Activated T-cell treated with anti-CD3 and anti-CD28 coated beads, Interleukin-2, amount 50 U/mL, for 72 hours (primary cell): ENCODE measurements around the gene GCK. TPM values are rescaled to one million over a fixed set of nuclear protein-coding genes. Genes with fewer than 3 reads are reported as not detected.

Source experiments
- ATAC-seq, 2 donors: fragments of 150-1000 bp; cut with Tn5 transposase; replicated peaks in 1 of 2; 2 replicates each; pipeline ENCODE4 v1.10.0; 2021; ENCODE audit warnings: moderate library complexity in 2 of 2, mild to moderate bottlenecking in 1 of 2
- DNase-seq, 2 donors: peaks; one replicate each; pipeline ENCODE4 v3.0.0; 2021 to 2022; ENCODE audit warnings: mixed read lengths in 1 of 2
- H3K27ac Mint-ChIP-seq: one replicate; pipeline ENCODE4 v1.8.0; 2022; ENCODE audit warnings: mild to moderate bottlenecking, moderate library complexity, mixed read lengths
- H3K27me3 Mint-ChIP-seq: one replicate; pipeline ENCODE4 v1.8.0; 2022; ENCODE audit warnings: low read depth, mixed read lengths
- H3K36me3 Mint-ChIP-seq, 2 donors: one replicate each; pipeline ENCODE4 v1.8.0; 2022; ENCODE audit warnings: mixed read lengths in 2 of 2, mild to moderate bottlenecking in 1 of 2; ENCODE audit not compliant: insufficient read depth in 2 of 2
- H3K4me1 Mint-ChIP-seq: one replicate; pipeline ENCODE4 v1.8.0; 2022; ENCODE audit warnings: low read depth, mixed read lengths
- H3K4me3 Mint-ChIP-seq, 2 donors: one replicate each; pipeline ENCODE4 v1.8.0; 2022; ENCODE audit warnings: mild to moderate bottlenecking in 2 of 2, mixed read lengths in 2 of 2, moderate library complexity in 2 of 2
- H3K9me3 Mint-ChIP-seq, 2 donors: one replicate each; pipeline ENCODE4 v1.8.0; 2022; ENCODE audit warnings: mixed read lengths in 2 of 2
- total RNA-seq, 2 donors: library from RNA; stranded (reverse); gene quantifications; one replicate each; pipeline ENCODE4 v1.2.3, GENCODE V29; 2022

Gene GCK
- 1 to 10 TPM in 1 of 2 donors, under 1 TPM in 1; 0.67 to 1.3 TPM for total RNA-seq

GRCh38 chr7:44189286-44189992, at the start of gene GCK:
Gene GCK, minus strand, starts transcription at chr7:44189439. Its CDS starts 486 bp downstream, at chr7:44188953.
- Mint-ChIP-seq H3K27me3 (peaks cover 8% of the 10 kb centered on the region), H3K27ac (no peak within 1 kb of the TSS), H3K36me3 (no peaks in the 10 kb centered on the region), H3K9me3 (no peaks in the 10 kb centered on the region), H3K4me3 (no peak within 1 kb of the TSS), H3K4me1 (peaks cover 9% of the 10 kb centered on the region)
- ATAC-seq, result no peak
- DNase-seq, result no peak

- no peaks in the 10 kb centered on the region for H3K4me1 Mint-ChIP-seq
- no peak overlapping the region for H3K27ac Mint-ChIP-seq
- H3K36me3 Mint-ChIP-seq, result no peaks in the 10 kb centered on the region
- no peaks in the 10 kb centered on the region for H3K27me3 Mint-ChIP-seq
- ATAC-seq (no peak), DNase-seq (no peak)
- no peaks in the 10 kb centered on the region for H3K9me3 Mint-ChIP-seq
- no peak overlapping the region for H3K4me3 Mint-ChIP-seq
These were observed 49.0 kb upstream of the GCK start for GRCh38 chr7:44238116-44238695.

GRCh38 chr7:44237696-44238095, 48.5 kb upstream of the GCK start:
- H3K27me3 Mint-ChIP-seq, result no peaks in the 10 kb centered on the region
- no peaks in the 10 kb centered on the region for H3K9me3 Mint-ChIP-seq
- no peaks in the 10 kb centered on the region for H3K4me1 Mint-ChIP-seq
- H3K4me3 Mint-ChIP-seq, result no peak overlapping the region
- DNase-seq, result no peak
- ATAC-seq, result no peak
- no peak overlapping the region for H3K27ac Mint-ChIP-seq
- H3K36me3 Mint-ChIP-seq, result no peaks in the 10 kb centered on the region

- Mint-ChIP-seq H3K27ac (no peak overlapping the region), H3K4me1 (no peaks in the 10 kb centered on the region), H3K36me3 (no peaks in the 10 kb centered on the region), H3K9me3 (no peaks in the 10 kb centered on the region), H3K27me3 (no peaks in the 10 kb centered on the region), H3K4me3 (no peak overlapping the region)
- DNase-seq, result no peak
- no peak for ATAC-seq
These were observed 47.1 kb upstream of the GCK start for GRCh38 chr7:44236333-44236728.

- Mint-ChIP-seq H3K36me3 (no peaks in the 10 kb centered on the region), H3K9me3 (no peaks in the 10 kb centered on the region), H3K27ac (no peak overlapping the region)
These were observed 46.5 kb upstream of the GCK start for GRCh38 chr7:44235582-44236332.

GRCh38 chr7:44235066-44235465, 45.8 kb upstream of the GCK start:
- Mint-ChIP-seq H3K27me3 (no peaks in the 10 kb centered on the region), H3K27ac (no peak overlapping the region), H3K4me3 (no peak overlapping the region), H3K36me3 (no peaks in the 10 kb centered on the region), H3K9me3 (no peaks in the 10 kb centered on the region), H3K4me1 (no peaks in the 10 kb centered on the region)
- no peak for DNase-seq
- ATAC-seq, result no peak

More at GRCh38 chr7:44235582-44236332, 46.5 kb upstream of the GCK start:
- DNase-seq, result no peak
- no peak for ATAC-seq
- Mint-ChIP-seq H3K4me1 (no peaks in the 10 kb centered on the region), H3K27me3 (no peaks in the 10 kb centered on the region), H3K4me3 (no peak overlapping the region)

- DNase-seq, result no peak
- Mint-ChIP-seq H3K27me3 (no peaks in the 10 kb centered on the region), H3K27ac (no peak overlapping the region), H3K4me3 (no peak overlapping the region), H3K9me3 (no peaks in the 10 kb centered on the region), H3K36me3 (no peaks in the 10 kb centered on the region), H3K4me1 (no peaks in the 10 kb centered on the region)
- no peak for ATAC-seq
These were observed 43.9 kb upstream of the GCK start for GRCh38 chr7:44232901-44233715.

- Mint-ChIP-seq H3K36me3 (no peaks in the 10 kb centered on the region), H3K27ac (no peak overlapping the region), H3K4me1 (no peaks in the 10 kb centered on the region), H3K9me3 (no peaks in the 10 kb centered on the region), H3K4me3 (no peak overlapping the region), H3K27me3 (no peaks in the 10 kb centered on the region)
- ATAC-seq (no peak), DNase-seq (no peak)
These were observed 43.2 kb upstream of the GCK start for GRCh38 chr7:44232396-44232795.

GRCh38 chr7:44231088-44231487, 41.8 kb upstream of the GCK start:
- Mint-ChIP-seq H3K27ac (no peak overlapping the region), H3K27me3 (no peaks in the 10 kb centered on the region), H3K4me3 (no peak overlapping the region), H3K36me3 (no peaks in the 10 kb centered on the region), H3K4me1 (no peaks in the 10 kb centered on the region), H3K9me3 (no peaks in the 10 kb centered on the region)
- ATAC-seq (no peak), DNase-seq (no peak)

GRCh38 chr7:44230286-44230685, 41.0 kb upstream of the GCK start:
- ATAC-seq (no peak), DNase-seq (no peak)
- H3K4me1 Mint-ChIP-seq, result no peaks in the 10 kb centered on the region
- no peak overlapping the region for H3K4me3 Mint-ChIP-seq
- H3K36me3 Mint-ChIP-seq, result no peaks in the 10 kb centered on the region
- no peaks in the 10 kb centered on the region for H3K9me3 Mint-ChIP-seq
- no peaks in the 10 kb centered on the region for H3K27me3 Mint-ChIP-seq
- H3K27ac Mint-ChIP-seq, result no peak overlapping the region

- Mint-ChIP-seq H3K4me3 (no peak overlapping the region), H3K4me1 (no peaks in the 10 kb centered on the region), H3K9me3 (no peaks in the 10 kb centered on the region), H3K27me3 (no peaks in the 10 kb centered on the region), H3K27ac (no peak overlapping the region), H3K36me3 (no peaks in the 10 kb centered on the region)
- ATAC-seq, result no peak
- DNase-seq, result no peak
These were observed 40.4 kb upstream of the GCK start for GRCh38 chr7:44229546-44230105.

- Mint-ChIP-seq H3K27ac (no peak overlapping the region), H3K4me1 (no peaks in the 10 kb centered on the region), H3K27me3 (no peaks in the 10 kb centered on the region), H3K36me3 (no peaks in the 10 kb centered on the region), H3K9me3 (no peaks in the 10 kb centered on the region), H3K4me3 (no peak overlapping the region)
- DNase-seq (no peak), ATAC-seq (no peak)
These were observed 39.5 kb upstream of the GCK start for GRCh38 chr7:44228571-44229350.
